Left forelimb (tissue), 1 donor: ENCODE measurements around the gene LTF.
"Not testable (repeated sequence)": the region's sequence is repeated elsewhere in the genome, so short reads cannot be mapped to it uniquely, and the experiment has no call there.

Experiments
- DNase-seq: peaks from one replicate; pipeline ENCODE4 v3.0.0-alpha.2; 2018; ENCODE audit warnings: low spot score

Gene LTF

GRCh38 chr3:46440531-46441294 is 24.0 kb downstream of the LTF start:
- no peak for DNase-seq

- no peak for DNase-seq
Measured at GRCh38 chr3:46438831-46439230, 25.9 kb downstream of the LTF start.

DNA sequence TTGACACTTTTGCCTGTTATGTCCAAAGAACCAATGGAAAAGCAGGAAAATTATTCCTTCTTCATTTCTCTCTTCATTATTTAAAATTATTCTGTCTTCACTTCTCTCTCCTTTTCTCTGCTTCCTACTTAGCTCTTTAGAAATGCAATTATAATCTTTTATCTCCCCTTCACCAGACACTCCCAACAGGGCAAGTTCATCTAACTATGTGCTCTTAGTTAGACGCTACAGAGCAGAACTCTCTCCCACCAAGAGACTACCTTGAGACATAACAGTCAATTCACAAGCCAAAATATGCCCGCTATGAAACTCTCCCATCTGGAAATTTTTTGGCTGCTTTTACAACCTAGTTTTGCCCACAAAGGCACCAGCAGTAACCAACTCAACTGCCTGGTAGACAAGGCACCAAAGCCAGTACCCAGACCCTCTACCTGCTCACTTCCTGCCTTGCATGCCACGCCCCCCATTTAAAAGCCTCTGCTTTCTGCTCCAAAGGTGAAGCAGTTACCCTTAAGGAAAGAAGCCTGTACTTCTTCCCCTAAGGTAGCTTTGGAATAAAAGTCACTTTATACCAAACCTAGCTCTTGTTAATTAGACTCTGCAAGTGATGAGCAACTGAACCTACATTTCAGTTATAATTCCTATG is 29.5 kb downstream of the LTF start:
- DNase-seq = no peak

DNA sequence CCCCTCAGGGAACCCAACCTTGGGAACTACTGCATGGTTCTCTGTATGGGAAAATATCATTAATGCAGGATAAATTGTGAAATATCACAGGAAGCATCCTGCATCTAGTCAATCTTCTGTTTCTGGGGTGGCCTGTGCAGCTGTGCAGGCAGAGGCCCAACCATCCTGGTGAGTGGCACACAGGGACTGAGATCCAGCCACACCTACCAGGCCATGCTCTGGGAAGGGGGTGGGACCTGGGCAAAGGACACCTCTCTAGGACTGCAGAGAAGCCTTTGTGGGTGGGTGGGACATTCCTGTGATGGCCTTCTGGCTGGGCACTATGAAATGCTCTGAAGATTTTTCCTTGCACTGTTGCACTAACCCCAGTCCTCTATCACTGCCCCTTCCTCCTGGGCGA is 30.9 kb downstream of the LTF start:
- DNase-seq = no peak

- not testable (repeated sequence) for DNase-seq
Measured at GRCh38 chr3:46433118-46433517, 31.6 kb downstream of the LTF start.

DNA sequence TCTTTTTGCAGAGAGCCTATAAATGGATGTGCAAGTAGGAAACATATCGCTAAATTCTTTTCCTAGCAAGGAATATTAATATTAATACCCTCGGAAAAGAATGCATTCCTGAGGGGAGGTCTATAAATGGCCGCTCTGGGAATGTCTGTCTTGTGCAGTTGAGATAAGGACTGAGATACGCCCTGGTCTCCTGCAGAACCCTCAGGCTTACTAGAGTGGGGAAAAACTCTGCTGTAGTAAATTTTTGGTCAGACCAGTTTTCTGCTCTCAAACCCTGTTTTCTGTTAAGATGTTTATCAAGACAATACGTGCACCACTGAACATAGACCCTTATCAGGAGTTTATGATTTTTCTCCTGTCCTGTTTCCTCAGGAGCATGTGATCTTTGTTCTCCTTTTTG is 32.8 kb downstream of the LTF start:
- DNase-seq = not testable (repeated sequence)

GRCh38 chr3:46430879-46431278 is 33.8 kb downstream of the LTF start:
- not testable (repeated sequence) for DNase-seq

DNA sequence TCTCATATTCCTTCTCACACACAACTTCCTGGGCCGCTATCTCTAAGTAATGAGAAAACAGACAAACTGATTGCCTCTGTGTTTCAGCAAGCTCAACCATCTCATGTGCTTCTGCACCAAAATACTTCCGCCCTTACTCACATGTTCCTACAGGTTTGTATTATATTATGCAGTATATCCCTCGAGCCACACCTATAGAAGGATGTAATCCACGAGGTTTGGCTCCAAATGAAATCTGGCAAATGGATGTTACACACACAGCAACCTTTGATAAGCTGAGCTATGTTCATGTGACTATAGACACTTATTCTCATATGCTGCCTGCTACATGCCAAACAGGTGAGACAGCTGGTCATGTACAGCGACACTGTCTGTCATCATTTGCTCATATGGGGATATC is 35.0 kb downstream of the LTF start:
- DNase-seq = no peak

DNA sequence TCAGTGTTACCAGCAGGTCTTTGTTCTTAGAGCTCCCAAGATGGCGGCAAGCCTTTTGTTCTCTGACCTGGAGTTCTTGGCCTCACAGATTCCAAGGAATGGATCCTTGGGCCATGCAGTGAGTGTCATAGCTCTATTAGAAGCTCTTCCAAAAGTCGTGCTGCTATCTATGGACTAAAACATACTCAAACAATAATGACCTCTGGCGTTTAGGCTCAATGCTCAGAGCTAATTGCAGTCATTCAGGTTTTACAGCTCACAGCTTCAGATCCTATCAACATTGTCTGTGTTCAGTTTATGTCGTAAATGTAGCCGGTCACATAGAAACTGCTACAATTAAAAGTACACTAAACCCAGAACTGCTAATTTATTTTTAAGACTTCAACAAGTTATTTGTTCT is 35.5 kb downstream of the LTF start:
- no peak for DNase-seq

- DNase-seq = no peak
Measured at GRCh38 chr3:46427916-46428833, 36.5 kb downstream of the LTF start.

- not testable (repeated sequence) for DNase-seq
Measured at GRCh38 chr3:46427404-46427803, 37.3 kb downstream of the LTF start.

- not testable (repeated sequence) for DNase-seq
Measured at GRCh38 chr3:46426476-46426875, 38.2 kb downstream of the LTF start.

DNA sequence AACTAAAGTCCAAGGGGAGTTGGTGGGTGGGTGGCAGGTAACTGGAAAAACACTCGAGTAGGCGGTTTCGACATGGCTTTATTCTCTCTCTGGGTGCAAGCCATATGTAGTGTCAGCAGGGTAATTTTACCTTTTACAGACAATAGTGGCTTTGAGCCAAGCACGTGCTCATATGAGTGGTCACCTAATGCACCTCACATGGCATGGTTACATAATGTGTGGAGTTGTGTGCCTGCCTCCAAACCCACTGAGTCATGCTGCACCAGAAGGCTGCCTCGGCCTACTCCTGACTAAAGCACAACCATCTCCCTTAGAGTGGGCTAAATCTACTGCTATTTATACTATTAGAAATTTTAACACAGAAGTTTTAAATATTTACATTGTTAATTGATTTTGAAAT is 41.1 kb downstream of the LTF start:
- no peak for DNase-seq

DNA sequence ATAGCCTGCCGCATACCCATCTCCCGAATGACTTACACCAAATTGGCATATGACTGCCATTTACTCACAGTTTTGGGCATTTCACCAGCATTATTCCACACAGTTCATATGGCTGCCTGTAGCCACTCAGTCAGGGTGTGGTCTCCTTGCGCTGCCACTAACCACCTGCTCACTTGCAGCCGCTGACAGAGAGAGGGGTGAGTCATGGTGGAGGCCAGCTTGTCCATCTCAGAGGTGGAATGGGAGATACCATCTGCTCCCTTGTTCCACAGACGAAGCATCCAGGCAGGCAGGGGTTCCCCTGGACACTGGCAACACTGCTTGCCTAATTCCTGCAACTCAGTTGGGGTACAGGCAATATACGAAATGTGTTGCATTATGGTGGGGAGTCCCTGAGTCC is 42.1 kb downstream of the LTF start:
- DNase-seq = no peak

GRCh38 chr3:46420931-46421330 is 43.8 kb downstream of the LTF start:
- DNase-seq = no peak

GRCh38 chr3:46419816-46420215 is 44.9 kb downstream of the LTF start:
- DNase-seq = no peak

DNA sequence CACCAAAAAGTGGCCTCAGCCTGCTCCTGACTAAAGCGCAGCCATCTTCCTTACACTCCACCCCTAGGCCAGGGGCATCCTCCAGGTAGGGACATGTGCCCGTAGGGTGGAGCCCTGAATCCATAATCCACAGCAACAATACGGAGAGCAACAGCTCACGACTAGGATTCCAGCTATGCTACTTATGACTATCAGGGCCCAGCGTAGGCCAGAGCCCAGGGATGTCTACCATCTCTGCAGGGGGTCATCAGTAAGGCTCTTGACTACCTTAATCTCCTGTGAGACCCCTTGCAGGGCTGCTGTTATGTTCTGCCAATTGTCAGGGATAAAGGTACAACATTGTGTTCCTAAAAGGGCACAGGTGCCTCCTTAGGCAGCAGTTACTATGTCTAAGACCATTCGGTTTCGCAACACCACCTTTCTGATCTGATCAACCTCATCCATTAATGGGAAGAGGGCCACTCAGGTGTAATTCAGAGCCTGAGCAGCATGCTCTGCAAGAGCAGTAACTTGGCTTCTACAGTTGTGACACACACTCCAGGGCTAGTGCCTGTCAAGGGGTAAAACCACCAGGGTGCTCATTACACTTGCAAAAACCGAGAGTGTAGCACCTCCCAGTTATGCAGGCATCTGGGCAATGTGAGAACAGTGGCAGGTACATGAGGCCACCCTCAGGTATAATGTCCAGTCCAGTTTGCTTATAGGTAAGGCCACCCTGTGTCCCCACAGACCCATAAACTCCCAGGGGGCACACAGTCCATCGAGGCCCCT is 46.7 kb downstream of the LTF start:
- no peak for DNase-seq

DNA sequence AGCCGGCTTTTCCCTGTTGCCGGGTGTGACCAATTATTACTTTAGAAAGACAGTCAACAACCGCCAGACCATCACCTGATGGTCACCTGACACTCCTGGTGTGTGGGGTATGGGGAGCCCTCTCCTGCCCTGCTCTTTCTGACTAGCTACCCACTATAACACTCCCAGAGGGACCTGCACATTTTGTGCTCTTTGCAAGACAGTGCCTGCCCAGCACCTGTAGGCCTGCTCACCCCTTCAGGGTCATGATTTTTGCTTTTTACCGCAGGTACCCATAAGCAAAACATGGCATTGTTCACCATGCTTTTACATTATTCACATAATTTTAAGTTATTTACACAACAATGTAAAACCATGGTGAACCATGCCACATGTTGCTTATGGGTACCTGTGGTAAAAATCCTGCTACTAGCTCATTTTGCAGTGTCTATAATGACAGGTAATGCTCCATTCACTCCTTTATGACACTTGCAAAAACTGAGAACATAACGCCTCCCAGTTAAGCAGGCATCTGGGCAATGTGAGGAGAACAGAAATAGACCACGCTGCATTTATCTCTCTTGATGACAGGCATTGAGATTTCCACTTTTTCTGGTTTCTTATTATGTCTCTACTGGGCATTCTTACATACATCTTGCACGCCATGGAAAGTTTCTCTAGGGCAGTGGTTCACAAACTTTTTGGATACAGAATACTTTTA is 47.7 kb downstream of the LTF start:
- no peak for DNase-seq

- DNase-seq = no peak
Measured at GRCh38 chr3:46416125-46416810, 48.4 kb downstream of the LTF start.

DNA sequence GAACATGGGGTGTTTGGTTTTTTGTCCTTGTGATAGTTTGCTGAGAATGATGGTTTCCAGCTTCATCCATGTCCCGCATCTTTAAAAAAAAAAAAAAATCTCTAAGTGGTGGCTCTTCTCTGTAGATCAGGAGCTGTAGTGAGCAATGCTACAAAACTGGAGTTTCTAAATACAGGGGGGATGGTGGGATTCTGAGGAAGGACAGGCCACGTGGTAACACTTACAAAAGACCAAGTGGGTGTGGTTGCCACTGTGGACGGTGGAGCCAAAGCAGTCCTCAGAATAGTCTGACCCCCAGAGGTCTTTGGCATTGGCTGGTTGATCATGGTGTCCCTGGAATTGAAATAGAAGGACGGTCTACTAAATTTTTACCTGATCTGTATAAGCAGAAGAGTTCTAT is 50.0 kb downstream of the LTF start:
- DNase-seq = no peak

DNA sequence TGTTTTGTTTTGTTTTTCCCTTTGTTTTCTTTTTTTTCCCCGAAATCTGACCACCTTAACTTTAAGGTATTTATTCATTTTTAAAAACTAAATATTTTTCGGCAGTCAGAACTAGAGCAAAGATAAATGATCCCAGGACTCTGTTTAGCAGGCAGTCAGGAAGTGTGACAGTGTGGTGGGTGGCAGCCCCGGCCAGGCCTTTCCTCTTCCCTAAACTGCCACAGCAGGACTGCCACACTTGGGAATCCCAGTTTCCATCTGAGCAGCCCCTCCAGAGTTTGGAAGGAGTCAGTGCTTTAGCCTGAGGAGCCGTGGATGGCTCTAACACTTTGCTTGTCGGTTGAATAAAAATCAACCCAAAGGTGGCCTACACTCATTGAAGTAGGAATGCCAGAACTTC is 50.8 kb downstream of the LTF start:
- no peak for DNase-seq
